Upper lobe of left lung (tissue), 6 donors: Measurements from ENCODE around the gene OGDH. TPM values are rescaled to one million over a fixed set of nuclear protein-coding genes. Genes with fewer than 3 reads are reported as not detected.

Experiments
- ATAC-seq, 2 donors: fragments of 200-7000 bp; cut with Tn5 transposase; one replicate each; pipeline ENCODE4 v1.9.1; 2022; ENCODE audit warnings: mild to moderate bottlenecking in 2 of 2, moderate library complexity in 2 of 2; ENCODE audit not compliant: low FRiP score in 2 of 2
- DNase-seq, 2 donors: peaks; one replicate each; pipeline ENCODE4 v3.0.0-alpha.2; 2019 to 2020
- H3K27ac ChIP-seq, 4 donors: fragments of 200-600 bp; sonication (generic); one replicate each; pipeline ENCODE4 v1.5.1; 2016 to 2019
- H3K27me3 ChIP-seq, 4 donors: fragments of 200-600 bp; sonication (generic); one replicate each; pipeline ENCODE4 v1.5.1; 2017 to 2019
- H3K36me3 ChIP-seq, 4 donors: fragments of 200-600 bp; sonication (generic); one replicate each; pipeline ENCODE4 v1.5.1; 2016 to 2019
- H3K4me1 ChIP-seq, 4 donors: fragments of 200-600 bp; sonication (generic); one replicate each; pipeline ENCODE4 v1.5.1; 2018 to 2019
- H3K4me3 ChIP-seq, 4 donors: fragments of 200-600 bp; sonication (generic); one replicate each; pipeline ENCODE4 v1.5.1; 2017 to 2019; ENCODE audit warnings: mild to moderate bottlenecking in 2 of 4, moderate library complexity in 1 of 4
- H3K9me3 ChIP-seq, 4 donors: fragments of 200-600 bp; sonication (generic); one replicate each; pipeline ENCODE4 v1.5.1; 2018 to 2019
- CTCF ChIP-seq, 6 experiments: fragments of 450-650 bp in 4 of 6; fragments of 200-600 bp in 2 of 6; sonication (generic) in 2 of 6; IDR thresholded peaks; one replicate each; pipeline ENCODE4 v1.5.1; 2016 to 2019; ENCODE audit warnings: antibody characterized with exemption in 6 of 6
- EP300 ChIP-seq, 4 donors: sonication (generic); formaldehyde crosslinking; IDR thresholded peaks; one replicate each; pipeline ENCODE4 v1.5.1; 2017; ENCODE audit warnings: antibody characterized with exemption in 4 of 4, control low read depth in 2 of 4
- POLR2A ChIP-seq, 4 donors: fragments of 450-650 bp; IDR thresholded peaks; one replicate each; pipeline ENCODE4 v1.5.1; 2016 to 2017; ENCODE audit warnings: antibody characterized with exemption in 4 of 4, mild to moderate bottlenecking in 2 of 4
- POLR2AphosphoS5 ChIP-seq, 2 donors: sonication (generic); formaldehyde crosslinking; IDR thresholded peaks; one replicate each; pipeline ENCODE4 v1.5.1; 2017; ENCODE audit warnings: antibody characterized with exemption in 2 of 2
- WGBS, 2 donors: methylation state at CpG; one replicate each; pipeline ENCODE4 v1.1.5; 2017 to 2018; 5-methylcytosine and 5-hydroxymethylcytosine counted together
- total RNA-seq, 6 donors: library from RNA; depleted of rRNA in 4 of 6; stranded (reverse); fragments of >200 nt in 4 of 6; gene quantifications; one replicate each; pipeline versions ENCODE4 v1.1.0 to v1.2.1, GENCODE V29; 2016 to 2021
- donor health status: DM: no; HTN: no; CAD: no; lungs with moderate emphysema.
- donor health status: DM: no; HTN: yes; CAD: no; lungs with severe emphysema.

Gene OGDH
- total RNA-seq, 6 donors from 2014 or later: 76.1 to 160 (median 134) TPM

GRCh38 chr7:44631458-44632115 is 25.2 kb downstream of the OGDH start:
- ATAC-seq (no peak), DNase-seq (peak in 1 of 2 donors; percentile 58)
- peaks cover 61 to 86% (median 82%) of the 10 kb centered on the region in 4 donors for H3K4me1 ChIP-seq
- WGBS, 2 donors: 38 to 40% methylated on average over 6 of the region's 6 CpGs
- H3K4me3 ChIP-seq: no peak overlapping the region
- H3K27me3 ChIP-seq: no peaks in the 10 kb centered on the region
- peaks cover 0 to 14% (median 6%) of the 10 kb centered on the region in 4 donors for H3K36me3 ChIP-seq
- TF ChIP-seq EP300 (IDR thresholded peaks at IDR 0.05) (no peak), POLR2A (IDR thresholded peaks at IDR 0.05) (no peak), POLR2AphosphoS5 (IDR thresholded peaks at IDR 0.05) (no peak), CTCF (IDR thresholded peaks at IDR 0.05) (no peak)
- no peaks in the 10 kb centered on the region for H3K9me3 ChIP-seq
- peak overlapping the region; percentile 73 to 84 (median 81) for H3K27ac ChIP-seq

- no peak for TF ChIP-seq POLR2AphosphoS5 (IDR thresholded peaks at IDR 0.05)
- no peak for TF ChIP-seq EP300 (IDR thresholded peaks at IDR 0.05)
- no peak for TF ChIP-seq POLR2A (IDR thresholded peaks at IDR 0.05)
- no peak for TF ChIP-seq CTCF (IDR thresholded peaks at IDR 0.05)
Measured at GRCh38 chr7:44632196-44632595, 25.8 kb downstream of the OGDH start.

GRCh38 chr7:44633254-44634186 is 27.1 kb downstream of the OGDH start:
- H3K9me3 ChIP-seq: no peaks in the 10 kb centered on the region
- H3K27me3 ChIP-seq: no peaks in the 10 kb centered on the region
- ATAC-seq: peak; percentile 69 to 77
- H3K4me1 ChIP-seq: peaks cover 69 to 93% (median 85%) of the 10 kb centered on the region in 4 donors
- DNase-seq: peak in 1 of 2 donors; percentile 72
- no peak for TF ChIP-seq POLR2AphosphoS5 (IDR thresholded peaks at IDR 0.05)
- TF ChIP-seq POLR2A (IDR thresholded peaks at IDR 0.05): peak in 2 of 4 donors; percentile 17 to 27
- peak overlapping the region; percentile 27 to 84 (median 78) for H3K27ac ChIP-seq
- no peak overlapping the region for H3K4me3 ChIP-seq
- H3K36me3 ChIP-seq: peaks cover 0 to 6% (median 0%) of the 10 kb centered on the region in 4 donors
- 63 to 73% methylated on average over 10 of the region's 10 CpGs for WGBS, 2 donors

More at GRCh38 chr7:44632196-44632595, 25.8 kb downstream of the OGDH start:
- no peak for ATAC-seq
- Histone ChIP-seq H3K4me3 (no peak overlapping the region), H3K36me3 (peaks cover 0 to 7% (median 1%) of the 10 kb centered on the region in 4 donors), H3K27ac (peak overlapping the region; percentile 73 to 84 (median 81)), H3K9me3 (no peaks in the 10 kb centered on the region), H3K27me3 (no peaks in the 10 kb centered on the region), H3K4me1 (peaks cover 61 to 84% (median 79%) of the 10 kb centered on the region in 4 donors)
- WGBS, 2 donors: 80 to 81% methylated on average over 4 of the region's 4 CpGs
- no peak for DNase-seq

GRCh38 chr7:44634187-44634838 is 27.9 kb downstream of the OGDH start:
- ATAC-seq: peak in 1 of 2 donors; percentile 1
- Histone ChIP-seq H3K4me3 (no peak overlapping the region), H3K27me3 (no peaks in the 10 kb centered on the region), H3K36me3 (no peaks in the 10 kb centered on the region), H3K9me3 (no peaks in the 10 kb centered on the region), H3K4me1 (peaks cover 71 to 93% (median 90%) of the 10 kb centered on the region in 4 donors), H3K27ac (peak overlapping the region; percentile 27 to 84 (median 78))
- 83% methylated on average over 5 of the region's 5 CpGs; no CpG with 5 or more reads in 1 of the 2 donors for WGBS, 2 donors
- no peak for DNase-seq
- TF ChIP-seq CTCF (IDR thresholded peaks at IDR 0.05) (no peak), POLR2A (IDR thresholded peaks at IDR 0.05) (peak in 1 of 4 donors; percentile 3), EP300 (IDR thresholded peaks at IDR 0.05) (no peak), POLR2AphosphoS5 (IDR thresholded peaks at IDR 0.05) (no peak)
